Measurements from ENCODE around the gene SGCG.

Gene SGCG

DNA sequence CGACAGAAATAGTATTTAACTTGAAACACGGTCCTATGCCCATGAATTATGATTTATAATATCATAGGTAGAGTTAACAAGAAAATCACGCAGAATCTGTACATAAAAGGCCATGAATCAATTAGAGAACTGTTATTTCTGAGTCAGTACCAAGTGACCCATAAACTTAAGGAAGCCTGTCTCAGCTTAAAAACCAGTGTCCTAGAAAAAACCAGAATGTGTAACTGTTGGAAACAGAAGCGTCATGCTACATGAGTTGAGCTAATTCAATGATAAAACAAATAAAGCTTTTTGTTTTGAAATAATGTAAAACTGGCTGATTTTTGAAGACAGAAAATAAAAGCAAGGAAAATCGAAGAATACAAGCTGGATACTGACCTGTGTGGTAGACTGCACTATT, 34.8 kb upstream of the SGCG start:
- Mint-ChIP-seq H3K36me3 (ENCODE audit: low read depth) (no peaks in the 10 kb centered on the region), H3K27me3 (ENCODE audit: low read depth) (no peaks in the 10 kb centered on the region), H3K4me1 (peaks cover 20% of the 10 kb centered on the region), H3K9me3 (no peaks in the 10 kb centered on the region), H3K4me3 (no peak overlapping the region), H3K27ac (peak overlapping the region in 2 of 3 experiments; percentile 72 to 75)
- TF ChIP-seq CTCF (IDR thresholded peaks at IDR 0.05; ENCODE audit: unreplicated experiment in 3 of 3) = no peak

- peak overlapping the region in 2 of 3 experiments; percentile 72 to 75 for H3K27ac Mint-ChIP-seq
- no peaks in the 10 kb centered on the region for H3K27me3 Mint-ChIP-seq (ENCODE audit: low read depth)
- no peaks in the 10 kb centered on the region for H3K9me3 Mint-ChIP-seq
- TF ChIP-seq CTCF (IDR thresholded peaks at IDR 0.05; ENCODE audit: unreplicated experiment in 3 of 3) = no peak
- H3K4me1 Mint-ChIP-seq = peaks cover 20% of the 10 kb centered on the region
- no peaks in the 10 kb centered on the region for H3K36me3 Mint-ChIP-seq (ENCODE audit: low read depth)
- H3K4me3 Mint-ChIP-seq = no peak overlapping the region
Measured at GRCh38 chr13:23146811-23147625, 33.8 kb upstream of the SGCG start.

GRCh38 chr13:23147827-23148226, 33.0 kb upstream of the SGCG start:
- Mint-ChIP-seq H3K4me3 (no peak overlapping the region), H3K27ac (no peak overlapping the region), H3K36me3 (ENCODE audit: low read depth) (no peaks in the 10 kb centered on the region), H3K4me1 (peaks cover 20% of the 10 kb centered on the region), H3K9me3 (peaks cover 2% of the 10 kb centered on the region), H3K27me3 (ENCODE audit: low read depth) (no peaks in the 10 kb centered on the region)
- no peak for TF ChIP-seq CTCF (IDR thresholded peaks at IDR 0.05; ENCODE audit: unreplicated experiment in 3 of 3)

GRCh38 chr13:23157781-23158180, 23.0 kb upstream of the SGCG start:
- H3K27me3 Mint-ChIP-seq (ENCODE audit: low read depth) = peaks cover 18% of the 10 kb centered on the region
- TF ChIP-seq CTCF (IDR thresholded peaks at IDR 0.05; ENCODE audit: unreplicated experiment in 3 of 3) = no peak
- peaks cover 27% of the 10 kb centered on the region for H3K9me3 Mint-ChIP-seq
- H3K36me3 Mint-ChIP-seq (ENCODE audit: low read depth) = no peaks in the 10 kb centered on the region
- H3K4me3 Mint-ChIP-seq = peak overlapping the region in 2 of 3 experiments; percentile 40 to 92
- H3K4me1 Mint-ChIP-seq = peaks cover 13% of the 10 kb centered on the region
- peak overlapping the region in 2 of 3 experiments; percentile 58 to 74 for H3K27ac Mint-ChIP-seq

- H3K36me3 Mint-ChIP-seq (ENCODE audit: low read depth) = no peaks in the 10 kb centered on the region
- peak overlapping the region; percentile 92 to 98 (median 95) for H3K4me3 Mint-ChIP-seq
- TF ChIP-seq CTCF (IDR thresholded peaks at IDR 0.05; ENCODE audit: unreplicated experiment in 3 of 3) = peak; percentile 70 to 83 (median 72)
Measured at GRCh38 chr13:23159205-23159759, 21.5 kb upstream of the SGCG start.

More at GRCh38 chr13:23159205-23159759, 21.5 kb upstream of the SGCG start:
- H3K27me3 Mint-ChIP-seq (ENCODE audit: low read depth) = peaks cover 18% of the 10 kb centered on the region
- peaks cover 14% of the 10 kb centered on the region for H3K9me3 Mint-ChIP-seq
- peaks cover 13% of the 10 kb centered on the region for H3K4me1 Mint-ChIP-seq
- H3K27ac Mint-ChIP-seq = peak overlapping the region; percentile 66 to 92 (median 83)

All from nephron (organoid).